Panc1 (cell line): ENCODE results near the gene ATP6V1B1.

Source experiments
- POLR2AphosphoS5 ChIP-seq: IDR thresholded peaks from 2 replicates; pipeline ENCODE4 v1.6.1; 2012; ENCODE audit warnings: mild to moderate bottlenecking, low read depth, low read length, moderate library complexity
- SIN3A ChIP-seq: IDR thresholded peaks from 2 replicates; pipeline ENCODE4 v1.6.1; 2012; ENCODE audit warnings: low read depth, mild to moderate bottlenecking, low read length, moderate library complexity, borderline replicate concordance; ENCODE audit not compliant: insufficient read depth
- TCF7L2 ChIP-seq: IDR thresholded peaks from 2 replicates; pipeline ENCODE4 v1.6.1; 2011; ENCODE audit warnings: mild to moderate bottlenecking, low read depth, low read length, inconsistent platforms
- TF ChIP-seq, protein P1 (sequence below): fragments of 450-650 bp; IDR thresholded peaks from 2 replicates; pipeline ENCODE4 v1.5.1; 2017; ENCODE audit warnings: mild to moderate bottlenecking
- TF ChIP-seq, protein P2 (sequence below), 2 experiments: IDR thresholded peaks; 2 replicates each; pipeline ENCODE4 v1.6.1; 2011 to 2012; ENCODE audit warnings: low read depth in 2 of 2, control low read depth in 1 of 2, low read length in 1 of 2, mild to moderate bottlenecking in 1 of 2, moderate library complexity in 1 of 2; ENCODE audit not compliant: insufficient read depth in 1 of 2

DNA sequence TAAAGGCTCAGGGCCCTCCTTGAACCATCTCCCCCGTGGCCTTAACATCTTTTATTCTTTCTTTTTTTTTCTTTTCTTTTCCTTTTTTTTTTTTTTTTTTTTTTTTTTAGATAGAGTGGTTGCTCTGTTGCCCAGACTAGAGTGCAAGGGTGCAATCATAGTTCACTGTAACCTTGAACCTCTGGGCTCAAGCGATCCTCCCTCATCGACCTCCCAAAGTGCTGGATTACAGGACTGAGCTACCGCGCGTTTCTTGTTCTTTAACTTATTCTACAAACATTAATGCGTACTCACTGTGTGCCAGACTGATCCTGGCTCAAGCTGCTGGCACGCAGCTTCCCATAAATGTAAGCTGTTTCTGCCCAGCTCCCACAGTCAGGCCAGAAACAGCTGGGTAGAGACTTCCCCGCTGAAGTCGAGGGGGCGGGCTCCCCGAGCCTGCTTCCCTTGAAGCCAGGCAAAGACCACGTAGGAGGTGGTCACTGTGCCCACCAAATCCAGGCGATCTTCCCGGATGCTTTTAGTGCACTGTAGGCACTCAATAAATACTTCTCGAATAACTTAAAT, 29.2 kb upstream of the ATP6V1B1 start:
- TF ChIP-seq, protein P1, sequence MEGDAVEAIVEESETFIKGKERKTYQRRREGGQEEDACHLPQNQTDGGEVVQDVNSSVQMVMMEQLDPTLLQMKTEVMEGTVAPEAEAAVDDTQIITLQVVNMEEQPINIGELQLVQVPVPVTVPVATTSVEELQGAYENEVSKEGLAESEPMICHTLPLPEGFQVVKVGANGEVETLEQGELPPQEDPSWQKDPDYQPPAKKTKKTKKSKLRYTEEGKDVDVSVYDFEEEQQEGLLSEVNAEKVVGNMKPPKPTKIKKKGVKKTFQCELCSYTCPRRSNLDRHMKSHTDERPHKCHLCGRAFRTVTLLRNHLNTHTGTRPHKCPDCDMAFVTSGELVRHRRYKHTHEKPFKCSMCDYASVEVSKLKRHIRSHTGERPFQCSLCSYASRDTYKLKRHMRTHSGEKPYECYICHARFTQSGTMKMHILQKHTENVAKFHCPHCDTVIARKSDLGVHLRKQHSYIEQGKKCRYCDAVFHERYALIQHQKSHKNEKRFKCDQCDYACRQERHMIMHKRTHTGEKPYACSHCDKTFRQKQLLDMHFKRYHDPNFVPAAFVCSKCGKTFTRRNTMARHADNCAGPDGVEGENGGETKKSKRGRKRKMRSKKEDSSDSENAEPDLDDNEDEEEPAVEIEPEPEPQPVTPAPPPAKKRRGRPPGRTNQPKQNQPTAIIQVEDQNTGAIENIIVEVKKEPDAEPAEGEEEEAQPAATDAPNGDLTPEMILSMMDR, result no peak
- TF ChIP-seq POLR2AphosphoS5, result no peak
- TF ChIP-seq, protein P2, sequence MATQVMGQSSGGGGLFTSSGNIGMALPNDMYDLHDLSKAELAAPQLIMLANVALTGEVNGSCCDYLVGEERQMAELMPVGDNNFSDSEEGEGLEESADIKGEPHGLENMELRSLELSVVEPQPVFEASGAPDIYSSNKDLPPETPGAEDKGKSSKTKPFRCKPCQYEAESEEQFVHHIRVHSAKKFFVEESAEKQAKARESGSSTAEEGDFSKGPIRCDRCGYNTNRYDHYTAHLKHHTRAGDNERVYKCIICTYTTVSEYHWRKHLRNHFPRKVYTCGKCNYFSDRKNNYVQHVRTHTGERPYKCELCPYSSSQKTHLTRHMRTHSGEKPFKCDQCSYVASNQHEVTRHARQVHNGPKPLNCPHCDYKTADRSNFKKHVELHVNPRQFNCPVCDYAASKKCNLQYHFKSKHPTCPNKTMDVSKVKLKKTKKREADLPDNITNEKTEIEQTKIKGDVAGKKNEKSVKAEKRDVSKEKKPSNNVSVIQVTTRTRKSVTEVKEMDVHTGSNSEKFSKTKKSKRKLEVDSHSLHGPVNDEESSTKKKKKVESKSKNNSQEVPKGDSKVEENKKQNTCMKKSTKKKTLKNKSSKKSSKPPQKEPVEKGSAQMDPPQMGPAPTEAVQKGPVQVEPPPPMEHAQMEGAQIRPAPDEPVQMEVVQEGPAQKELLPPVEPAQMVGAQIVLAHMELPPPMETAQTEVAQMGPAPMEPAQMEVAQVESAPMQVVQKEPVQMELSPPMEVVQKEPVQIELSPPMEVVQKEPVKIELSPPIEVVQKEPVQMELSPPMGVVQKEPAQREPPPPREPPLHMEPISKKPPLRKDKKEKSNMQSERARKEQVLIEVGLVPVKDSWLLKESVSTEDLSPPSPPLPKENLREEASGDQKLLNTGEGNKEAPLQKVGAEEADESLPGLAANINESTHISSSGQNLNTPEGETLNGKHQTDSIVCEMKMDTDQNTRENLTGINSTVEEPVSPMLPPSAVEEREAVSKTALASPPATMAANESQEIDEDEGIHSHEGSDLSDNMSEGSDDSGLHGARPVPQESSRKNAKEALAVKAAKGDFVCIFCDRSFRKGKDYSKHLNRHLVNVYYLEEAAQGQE (IDR thresholded peaks at IDR 0.05; ENCODE audit: insufficient read depth in 1 of 2, low read depth in 2 of 2, low read length in 1 of 2), result no peak
- no peak for TF ChIP-seq SIN3A
- no peak for TF ChIP-seq TCF7L2
